H1 (cell line): Measurements from ENCODE around the gene B3GALT6. TPM values are rescaled to one million over a fixed set of nuclear protein-coding genes. Genes with fewer than 3 reads are reported as not detected.

ENCODE experiments used
- CTCF ChIA-PET: fragments of 300-600 bp; sonication (Branson Sonifier 250); formaldehyde crosslinking; loops from one replicate; lab custom pipeline; 2021; ENCODE audit not compliant: partially characterized antibody; lab: Charles Lee
- POLR2A ChIA-PET: fragments of 300-600 bp; sonication (Branson Sonifier 250); formaldehyde crosslinking; loops from one replicate; lab custom pipeline; 2021; ENCODE audit warnings: inconsistent platforms; ENCODE audit not compliant: partially characterized antibody; lab: Charles Lee
- DNase-seq, 2 experiments: peaks; one replicate each; pipeline versions ENCODE4 v3.0.0 to v3.0.0-alpha.2; 2010 to 2022; ENCODE audit warnings: low spot score in 2 of 2, low read depth in 1 of 2, mixed read lengths in 1 of 2
- FAIRE-seq: peaks from 2 replicates; lab custom pipeline; 2011; peaks lifted over from hg19 to GRCh38; lab: Jason Lieb, UNC
- H2AFZ ChIP-seq: 2 replicates; pipeline ENCODE4 v1.8.1; 2012; ENCODE audit warnings: low read length, inconsistent platforms
- H2AK5ac ChIP-seq: 2 replicates; pipeline ENCODE4 v1.6.1; 2013; ENCODE audit warnings: low read depth, low read length
- H2BK120ac ChIP-seq: replicated peaks from 2 replicates; pipeline ENCODE3; 2013; ENCODE audit warnings: low read depth, low read length, inconsistent platforms
- H2BK12ac ChIP-seq: 2 replicates; pipeline ENCODE4 v1.6.1; 2013; ENCODE audit warnings: low read depth, low read length
- H2BK15ac ChIP-seq: 2 replicates; pipeline ENCODE4 v1.6.1; 2013; ENCODE audit warnings: low read length
- H2BK20ac ChIP-seq: 2 replicates; pipeline ENCODE4 v1.6.1; 2013; ENCODE audit warnings: low read length
- H2BK5ac ChIP-seq: 2 replicates; pipeline ENCODE4 v1.6.1; 2013; ENCODE audit warnings: low read depth, low read length
- H3K14ac ChIP-seq: 2 replicates; pipeline ENCODE4 v1.6.1; 2013; ENCODE audit warnings: inconsistent platforms; ENCODE audit not compliant: insufficient read length
- H3K18ac ChIP-seq: 2 replicates; pipeline ENCODE4 v1.6.1; 2013; ENCODE audit warnings: low read length; ENCODE audit errors: extremely low read depth
- H3K23ac ChIP-seq: 2 replicates; pipeline ENCODE4 v1.6.1; 2013; ENCODE audit warnings: inconsistent platforms; ENCODE audit not compliant: insufficient read length
- H3K23me2 ChIP-seq: 2 replicates; pipeline ENCODE4 v1.6.1; 2013; ENCODE audit warnings: low read depth, low read length
- H3K27ac ChIP-seq: 2 replicates; pipeline ENCODE4 v1.6.1; 2011; ENCODE audit warnings: low read depth, low read length, inconsistent platforms
- H3K27me3 ChIP-seq, 4 experiments: replicated peaks in 1 of 4; 1 replicate in 1 of 4; 2 replicates in 3 of 4; pipeline versions ENCODE4 v1.6.1 to v1.8.1; 2011 to 2013; ENCODE audit warnings: low read length in 3 of 4, mild to moderate bottlenecking in 3 of 4, inconsistent platforms in 2 of 4, mixed read lengths in 2 of 4, moderate library complexity in 1 of 4; ENCODE audit not compliant: control insufficient read depth in 3 of 4, insufficient read depth in 3 of 4; ENCODE audit errors: extremely low read depth in 1 of 4
- H3K36me3 ChIP-seq, 4 experiments: 2 replicates each; pipeline versions ENCODE4 v1.6.1 to v1.8.1; 2011 to 2013; ENCODE audit warnings: mild to moderate bottlenecking in 4 of 4, low read length in 3 of 4, moderate library complexity in 2 of 4, control low read depth in 1 of 4, inconsistent platforms in 1 of 4; ENCODE audit not compliant: insufficient read depth in 4 of 4, control insufficient read depth in 2 of 4
- H3K4ac ChIP-seq: replicated peaks from 2 replicates; pipeline ENCODE3; 2013; ENCODE audit warnings: low read length, low read depth, mixed read lengths, inconsistent platforms; ENCODE audit not compliant: insufficient read length
- H3K4me1 ChIP-seq, 4 experiments: replicated peaks in 1 of 4; 1 replicate in 1 of 4; 2 replicates in 3 of 4; pipeline versions ENCODE4 v1.6.1 to v1.8.1; 2011 to 2013; ENCODE audit warnings: low read length in 3 of 4, inconsistent platforms in 2 of 4, mixed read lengths in 1 of 4; ENCODE audit not compliant: insufficient read depth in 4 of 4, control insufficient read depth in 3 of 4
- H3K4me2 ChIP-seq, 2 experiments: 2 replicates each; pipeline versions ENCODE4 v1.6.1 to v1.8.1; 2011 to 2013; ENCODE audit warnings: low read depth in 2 of 2, low read length in 2 of 2, control low read depth in 1 of 2, inconsistent platforms in 1 of 2, mild to moderate bottlenecking in 1 of 2; ENCODE audit not compliant: insufficient read depth in 1 of 2
- H3K4me3 ChIP-seq, 4 experiments: fragments of 200-600, 300-600 bp in 1 of 4; sonication (generic), shearing (Covaris generic), sonication (Bioruptor Twin) in 1 of 4; 2 replicates each; pipeline versions ENCODE4 v1.5.1 to v1.8.1; 2011 to 2016; ENCODE audit warnings: low read length in 4 of 4, low read depth in 3 of 4, control low read depth in 2 of 4, inconsistent platforms in 2 of 4, mild to moderate bottlenecking in 2 of 4, mixed read lengths in 1 of 4, moderate library complexity in 1 of 4; ENCODE audit not compliant: insufficient read depth in 2 of 4; ENCODE audit errors: extremely low read depth in 1 of 4
- H3K56ac ChIP-seq: replicated peaks from 2 replicates; pipeline ENCODE3; 2013; ENCODE audit warnings: low read depth, mild to moderate bottlenecking, mixed read lengths, low read length, inconsistent platforms; ENCODE audit not compliant: insufficient read length
- H3K79me1 ChIP-seq: 2 replicates; pipeline ENCODE4 v1.6.1; 2013; ENCODE audit warnings: low read depth, low read length, control low read depth
- H3K79me2 ChIP-seq, 2 experiments: 2 replicates each; pipeline versions ENCODE4 v1.6.1 to v1.8.1; 2012 to 2013; ENCODE audit warnings: low read length in 2 of 2, mild to moderate bottlenecking in 2 of 2, inconsistent platforms in 1 of 2; ENCODE audit not compliant: insufficient read depth in 2 of 2, control insufficient read depth in 1 of 2
- H3K9ac ChIP-seq, 4 experiments: replicated peaks in 1 of 4; 1 replicate in 1 of 4; 2 replicates in 3 of 4; pipeline versions ENCODE4 v1.6.1 to v1.8.1; 2011 to 2013; ENCODE audit warnings: low read depth in 3 of 4, low read length in 3 of 4, control low read depth in 2 of 4, mild to moderate bottlenecking in 2 of 4, moderate library complexity in 2 of 4, inconsistent platforms in 1 of 4; ENCODE audit errors: extremely low read depth in 1 of 4
- H3K9me3 ChIP-seq, 2 experiments: 2 replicates each; pipeline versions ENCODE4 v1.6.1 to v1.8.1; 2012 to 2013; ENCODE audit warnings: mild to moderate bottlenecking in 2 of 2, moderate library complexity in 2 of 2, control low read depth in 1 of 2, inconsistent platforms in 1 of 2, low read depth in 1 of 2, low read length in 1 of 2, mixed read lengths in 1 of 2; ENCODE audit not compliant: insufficient read depth in 2 of 2
- H4K20me1 ChIP-seq, 2 experiments: replicated peaks in 1 of 2; 2 replicates each; pipeline versions ENCODE3 to v1.8.1; 2011 to 2013; ENCODE audit warnings: inconsistent platforms in 2 of 2, low read length in 2 of 2, mild to moderate bottlenecking in 1 of 2; ENCODE audit not compliant: insufficient read depth in 2 of 2, control insufficient read depth in 1 of 2
- H4K5ac ChIP-seq: 2 replicates; pipeline ENCODE4 v1.6.1; 2013; ENCODE audit warnings: low read length, low read depth, mixed read lengths, inconsistent platforms; ENCODE audit not compliant: insufficient read length
- H4K8ac ChIP-seq: 2 replicates; pipeline ENCODE4 v1.8.0; 2013; ENCODE audit warnings: mild to moderate bottlenecking, moderate library complexity, low read length, inconsistent platforms; ENCODE audit not compliant: insufficient read depth; ENCODE audit errors: extremely low read depth
- H4K91ac ChIP-seq: replicated peaks from 2 replicates; pipeline ENCODE3; 2013; ENCODE audit warnings: low read length, mixed read lengths, inconsistent platforms; ENCODE audit not compliant: insufficient read length
- SUZ12 ChIP-seq: fragments of 200-600 bp; sonication (generic); IDR thresholded peaks from 2 replicates; pipeline ENCODE4 v1.6.1; 2012; ENCODE audit warnings: mild to moderate bottlenecking, inconsistent platforms, low read length, moderate library complexity, mixed read lengths
- WGBS, 2 experiments: shearing (Covaris generic) in 1 of 2; methylation state at CpG; one replicate each; pipeline versions ENCODE4 v1.1.6 to v1.1.7; 2013 to 2015; ENCODE audit warnings: low lambda C conversion rate in 2 of 2, mixed read lengths in 2 of 2, inconsistent platforms in 1 of 2, low coverage in 1 of 2, missing lambda C conversion rate in 1 of 2; ENCODE audit not compliant: insufficient replicate concordance in 2 of 2, insufficient coverage in 1 of 2, insufficient read length in 1 of 2; ENCODE audit errors: extremely low coverage in 1 of 2, missing lambda C conversion rate in 1 of 2; 5-methylcytosine and 5-hydroxymethylcytosine counted together
- polyA plus RNA-seq, 7 experiments: library from polyadenylated mRNA; depleted of rRNA in 3 of 7; stranded (reverse) in 5 of 7; unstranded in 2 of 7; fragments of >200 nt in 5 of 7; fragments of 200-250 nt in 2 of 7; gene quantifications; 1 replicate in 5 of 7; 2 replicates in 1 of 7; 4 replicates in 1 of 7; pipeline versions ENCODE4 v1.2.1 to v1.2.3, GENCODE V29; 2011 to 2013; ENCODE audit warnings: missing spikeins in 2 of 7, mixed read lengths in 2 of 7
- total RNA-seq: library from RNA; stranded (reverse); fragmentation: NEBNext Ultra II Directional; extraction: Animal tissue kit (Norgen Biotek cat#: 25700); gene quantifications from 2 replicates; pipeline ENCODE4 v1.2.1, GENCODE V29; 2021
- TF ChIP-seq, protein P1 (sequence below): IDR thresholded peaks from 2 replicates; pipeline ENCODE4 v1.6.1; 2012; ENCODE audit warnings: inconsistent platforms
- TF ChIP-seq, protein P2 (sequence below): IDR thresholded peaks from 2 replicates; pipeline ENCODE4 v1.6.1; 2011; ENCODE audit warnings: low read depth, mild to moderate bottlenecking, low read length; ENCODE audit not compliant: insufficient read depth
- TF ChIP-seq, protein P3 (sequence below): IDR thresholded peaks from 2 replicates; pipeline ENCODE4 v1.6.1; 2011; ENCODE audit warnings: low read length, improper control_type of control experiment
- TF ChIP-seq, protein P4 (sequence below), 3 experiments: IDR thresholded peaks; 1 replicate in 2 of 3; 2 replicates in 1 of 3; pipeline versions ENCODE4 v1.5.1 to v1.6.1; 2011; ENCODE audit warnings: low read length in 3 of 3, mild to moderate bottlenecking in 3 of 3, inconsistent platforms in 2 of 3, low read depth in 1 of 3, moderate library complexity in 1 of 3; ENCODE audit not compliant: insufficient read depth in 1 of 3; ENCODE audit errors: control extremely low read depth in 1 of 3

The B3GALT6 gene
- total and polyA plus RNA-seq, 2 of the 8 experiments (the other 6 are each of a cell fraction or from before 2014, with no cell fraction given) = 18.4 to 20.4 TPM

DNA sequence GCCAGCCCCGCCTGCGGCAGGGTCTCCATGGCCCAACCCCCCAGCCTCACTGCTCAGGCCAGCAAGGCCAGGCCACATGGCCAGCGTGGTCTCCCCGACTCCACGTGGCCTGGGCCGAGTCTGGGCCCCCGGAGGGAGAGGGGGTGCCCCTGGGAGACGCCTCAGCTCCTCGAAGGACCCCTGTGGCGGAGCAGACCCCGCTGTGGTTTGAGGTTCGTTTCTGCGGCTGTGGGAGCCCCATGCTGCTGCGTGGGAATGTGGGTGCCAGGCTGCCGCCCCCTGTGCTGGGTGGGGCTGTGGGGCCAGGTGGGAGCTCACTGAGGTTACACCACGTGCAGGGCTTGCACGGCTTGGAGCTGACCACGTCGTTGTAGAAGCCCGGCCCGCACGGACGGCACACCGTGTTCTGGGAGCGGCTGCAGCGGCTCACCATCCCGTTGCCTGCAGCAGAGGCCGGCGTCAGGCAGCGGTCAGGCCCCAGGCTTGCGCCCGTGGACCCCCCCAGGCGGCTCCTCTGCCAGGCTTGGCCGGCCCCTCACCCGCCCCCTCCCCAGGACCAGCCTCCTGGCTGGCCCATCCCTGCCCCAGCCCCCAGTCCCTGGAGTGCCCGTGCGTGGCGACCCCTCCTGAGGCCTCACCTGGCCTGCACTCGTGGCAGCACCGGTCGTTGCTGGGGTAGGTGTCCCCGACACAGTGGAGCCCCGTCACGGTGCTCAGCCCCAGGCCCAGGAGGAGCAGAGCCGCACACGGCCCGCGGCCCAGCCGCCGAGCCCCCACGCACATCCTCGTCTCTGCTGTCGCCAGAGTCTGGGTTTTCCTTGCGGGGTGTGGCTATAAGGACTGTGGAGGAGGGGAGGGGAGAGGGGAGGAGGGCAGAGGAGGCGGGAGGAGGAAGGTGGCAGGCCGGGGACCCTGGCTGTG is 18.4 kb upstream of the B3GALT6 start, which contains the start of gene TNFRSF4:
Gene TNFRSF4 (minus strand): TSS at position 809 of the 921 bp plus-strand sequence. CDS start 26 bp downstream, at position 783.
- Histone ChIP-seq H4K5ac (no peak within 1 kb of the TSS), H4K20me1 (peaks cover 3 to 7% of the 10 kb centered on the region in 2 experiments), H2BK5ac (no peak within 1 kb of the TSS), H4K8ac (peak within 1 kb of the TSS; percentile 68), H3K23ac (no peak within 1 kb of the TSS), H2BK12ac (no peak within 1 kb of the TSS), H3K9me3 (no peaks in the 10 kb centered on the region), H3K79me2 (no peaks in the 10 kb centered on the region), H3K4me1 (no peaks in the 10 kb centered on the region; a peak in 1 of 7 replicates), H3K56ac (no peak within 1 kb of the TSS), H2AK5ac (no peak within 1 kb of the TSS), H2BK15ac (no peak within 1 kb of the TSS), H3K23me2 (no peaks in the 10 kb centered on the region), H3K18ac (no peak within 1 kb of the TSS), H3K14ac (no peak within 1 kb of the TSS), H3K4me3 (no peak within 1 kb of the TSS), H3K36me3 (peaks cover 0 to 16% (median 4%) of the 10 kb centered on the region in 4 experiments; a peak in 5 of 8 replicates), H3K9ac (no peak within 1 kb of the TSS), H3K27ac (no peak within 1 kb of the TSS), H2BK20ac (no peak within 1 kb of the TSS), H3K4me2 (no peak within 1 kb of the TSS), H3K79me1 (no peaks in the 10 kb centered on the region), H4K91ac (no peak within 1 kb of the TSS), H3K4ac (no peak within 1 kb of the TSS), H2BK120ac (no peak within 1 kb of the TSS), H3K27me3 (no peaks in the 10 kb centered on the region), H2AFZ (no peak within 1 kb of the TSS)
- POLR2A ChIA-PET = interaction anchor here (4.3 kb wide), 1 partner anchor 13 kb away, joined by 15 read pairs; no protein-coding TSS in a partner anchor
- TF ChIP-seq SUZ12 = no peak
- TF ChIP-seq, protein P1, sequence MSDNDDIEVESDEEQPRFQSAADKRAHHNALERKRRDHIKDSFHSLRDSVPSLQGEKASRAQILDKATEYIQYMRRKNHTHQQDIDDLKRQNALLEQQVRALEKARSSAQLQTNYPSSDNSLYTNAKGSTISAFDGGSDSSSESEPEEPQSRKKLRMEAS = no peak
- TF ChIP-seq, protein P2, sequence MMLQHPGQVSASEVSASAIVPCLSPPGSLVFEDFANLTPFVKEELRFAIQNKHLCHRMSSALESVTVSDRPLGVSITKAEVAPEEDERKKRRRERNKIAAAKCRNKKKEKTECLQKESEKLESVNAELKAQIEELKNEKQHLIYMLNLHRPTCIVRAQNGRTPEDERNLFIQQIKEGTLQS = no peak
- TF ChIP-seq, protein P3, sequence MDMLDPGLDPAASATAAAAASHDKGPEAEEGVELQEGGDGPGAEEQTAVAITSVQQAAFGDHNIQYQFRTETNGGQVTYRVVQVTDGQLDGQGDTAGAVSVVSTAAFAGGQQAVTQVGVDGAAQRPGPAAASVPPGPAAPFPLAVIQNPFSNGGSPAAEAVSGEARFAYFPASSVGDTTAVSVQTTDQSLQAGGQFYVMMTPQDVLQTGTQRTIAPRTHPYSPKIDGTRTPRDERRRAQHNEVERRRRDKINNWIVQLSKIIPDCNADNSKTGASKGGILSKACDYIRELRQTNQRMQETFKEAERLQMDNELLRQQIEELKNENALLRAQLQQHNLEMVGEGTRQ = no peak
- TF ChIP-seq, protein P4, sequence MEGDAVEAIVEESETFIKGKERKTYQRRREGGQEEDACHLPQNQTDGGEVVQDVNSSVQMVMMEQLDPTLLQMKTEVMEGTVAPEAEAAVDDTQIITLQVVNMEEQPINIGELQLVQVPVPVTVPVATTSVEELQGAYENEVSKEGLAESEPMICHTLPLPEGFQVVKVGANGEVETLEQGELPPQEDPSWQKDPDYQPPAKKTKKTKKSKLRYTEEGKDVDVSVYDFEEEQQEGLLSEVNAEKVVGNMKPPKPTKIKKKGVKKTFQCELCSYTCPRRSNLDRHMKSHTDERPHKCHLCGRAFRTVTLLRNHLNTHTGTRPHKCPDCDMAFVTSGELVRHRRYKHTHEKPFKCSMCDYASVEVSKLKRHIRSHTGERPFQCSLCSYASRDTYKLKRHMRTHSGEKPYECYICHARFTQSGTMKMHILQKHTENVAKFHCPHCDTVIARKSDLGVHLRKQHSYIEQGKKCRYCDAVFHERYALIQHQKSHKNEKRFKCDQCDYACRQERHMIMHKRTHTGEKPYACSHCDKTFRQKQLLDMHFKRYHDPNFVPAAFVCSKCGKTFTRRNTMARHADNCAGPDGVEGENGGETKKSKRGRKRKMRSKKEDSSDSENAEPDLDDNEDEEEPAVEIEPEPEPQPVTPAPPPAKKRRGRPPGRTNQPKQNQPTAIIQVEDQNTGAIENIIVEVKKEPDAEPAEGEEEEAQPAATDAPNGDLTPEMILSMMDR (IDR thresholded peaks at IDR 0.05; ENCODE audit: control extremely low read depth in 1 of 3, insufficient read depth in 1 of 3, low read depth in 1 of 3, low read length in 3 of 3) = no peak
- DNase-seq (no peak), FAIRE-seq (no peak)
- CTCF ChIA-PET = interaction anchor here (0.6 to 2.2 kb wide), 5 partner anchors 16 to 150 kb away, joined by 3 to 9 read pairs (median 3); partner anchors contain the start of gene TTLL10
- 91% methylated on average over 33 of the region's 56 CpGs; no CpG with 5 or more reads in 1 of the 2 experiments for WGBS, 2 experiments
